SU-DHL-6 (cell line): Measurements from ENCODE around the gene VDR.

Experiments used
- CTCF ChIP-seq: fragments of 200-600 bp; sonication (generic); IDR thresholded peaks from one replicate; pipeline ENCODE4 v1.5.1; 2017; ENCODE audit warnings: antibody characterized with exemption, mild to moderate bottlenecking, low read length, moderate library complexity; ENCODE audit not compliant: insufficient read depth, poor library complexity, severe bottlenecking
- EZH2phosphoT487 ChIP-seq: fragments of 200-600 bp; sonication (generic), shearing (Covaris generic); conservative IDR thresholded peaks from 2 replicates; pipeline ENCODE4 v1.6.1; 2018; ENCODE audit warnings: mild to moderate bottlenecking, antibody characterized with exemption, low read length, moderate library complexity, mixed read lengths

GRCh38 chr12:47816403-47817271 is 88.2 kb downstream of the VDR start:
- TF ChIP-seq CTCF (no peak), EZH2phosphoT487 (no peak)
